Endodermal cell (in vitro differentiated cells): ENCODE results near the gene FGD3. TPM values are rescaled to one million over a fixed set of nuclear protein-coding genes. Genes with fewer than 3 reads are reported as not detected.

Experiments used
- DNase-seq: peaks from one replicate; pipeline ENCODE4 v3.0.0-alpha.2; 2017
- H3K27ac ChIP-seq: 2 replicates; pipeline ENCODE4 v1.5.1; 2013; ENCODE audit warnings: mild to moderate bottlenecking, low read depth, low read length, moderate library complexity
- H3K27me3 ChIP-seq: 2 replicates; pipeline ENCODE4 v1.6.1; 2013; ENCODE audit warnings: mild to moderate bottlenecking, low read length, moderate library complexity; ENCODE audit not compliant: insufficient read depth, control insufficient read depth, poor library complexity, severe bottlenecking
- H3K36me3 ChIP-seq: 2 replicates; pipeline ENCODE4 v1.7.0; 2013; ENCODE audit warnings: mild to moderate bottlenecking, low read length, moderate library complexity; ENCODE audit not compliant: control insufficient read depth, insufficient read depth
- H3K4me1 ChIP-seq: one replicate; pipeline ENCODE4 v1.7.0; 2013; ENCODE audit warnings: low read length; ENCODE audit not compliant: control insufficient read depth, insufficient read depth
- H3K4me3 ChIP-seq: 2 replicates; pipeline ENCODE4 v1.5.1; 2013; ENCODE audit warnings: mild to moderate bottlenecking, low read length, moderate library complexity
- H3K9ac ChIP-seq: 2 replicates; pipeline ENCODE4 v1.6.1; 2013; ENCODE audit warnings: mild to moderate bottlenecking, low read length, moderate library complexity; ENCODE audit not compliant: poor library complexity, severe bottlenecking; ENCODE audit errors: extremely low read depth
- H3K9me3 ChIP-seq: 2 replicates; pipeline ENCODE4 v1.6.1; 2013; ENCODE audit warnings: mild to moderate bottlenecking, low read length, moderate library complexity; ENCODE audit not compliant: control insufficient read depth
- H3K27ac Mint-ChIP-seq: 2 replicates; pipeline ENCODE4 v1.8.0; 2020; ENCODE audit warnings: mixed read lengths
- H3K27me3 Mint-ChIP-seq: 2 replicates; pipeline ENCODE4 v1.8.0; 2021; ENCODE audit warnings: mild to moderate bottlenecking, mixed read lengths; ENCODE audit not compliant: insufficient read depth
- H3K36me3 Mint-ChIP-seq: 2 replicates; pipeline ENCODE4 v1.8.0; 2020; ENCODE audit warnings: low read depth, mixed read lengths
- H3K4me1 Mint-ChIP-seq: 2 replicates; pipeline ENCODE4 v1.8.0; 2020; ENCODE audit warnings: mixed read lengths
- H3K4me3 Mint-ChIP-seq: 2 replicates; pipeline ENCODE4 v1.8.0; 2020; ENCODE audit warnings: mild to moderate bottlenecking, moderate library complexity, mixed read lengths
- H3K9me3 Mint-ChIP-seq: 2 replicates; pipeline ENCODE4 v1.8.0; 2020; ENCODE audit warnings: mild to moderate bottlenecking, mixed read lengths
- WGBS, 2 experiments: methylation state at CpG; one replicate each; pipeline versions ENCODE4 v1.1.5 to v1.1.7; 2013; ENCODE audit warnings: missing lambda C conversion rate in 2 of 2, mixed read lengths in 1 of 2; ENCODE audit not compliant: insufficient coverage in 1 of 2, insufficient read length in 1 of 2; 5-methylcytosine and 5-hydroxymethylcytosine counted together
- total RNA-seq, 2 donors: library from RNA; stranded (reverse); fragmentation: NEBNext Ultra II Directional in 1 of 2; extraction: Animal tissue kit (Norgen Biotek cat#: 25700) in 1 of 2; gene quantifications; 2 replicates in 1 of 2; 3 replicates in 1 of 2; pipeline ENCODE4 v1.2.1, GENCODE V29; 2021
- TF ChIP-seq, protein P1 (sequence below): fragments of 200-600 bp; sonication (generic); conservative IDR thresholded peaks from 2 replicates; pipeline ENCODE4 v1.5.0; 2021; ENCODE audit warnings: antibody characterized with exemption, mild to moderate bottlenecking

Gene FGD3
- total RNA-seq, 2 donors from 2014 or later: 1.4 to 1.9 TPM

DNA sequence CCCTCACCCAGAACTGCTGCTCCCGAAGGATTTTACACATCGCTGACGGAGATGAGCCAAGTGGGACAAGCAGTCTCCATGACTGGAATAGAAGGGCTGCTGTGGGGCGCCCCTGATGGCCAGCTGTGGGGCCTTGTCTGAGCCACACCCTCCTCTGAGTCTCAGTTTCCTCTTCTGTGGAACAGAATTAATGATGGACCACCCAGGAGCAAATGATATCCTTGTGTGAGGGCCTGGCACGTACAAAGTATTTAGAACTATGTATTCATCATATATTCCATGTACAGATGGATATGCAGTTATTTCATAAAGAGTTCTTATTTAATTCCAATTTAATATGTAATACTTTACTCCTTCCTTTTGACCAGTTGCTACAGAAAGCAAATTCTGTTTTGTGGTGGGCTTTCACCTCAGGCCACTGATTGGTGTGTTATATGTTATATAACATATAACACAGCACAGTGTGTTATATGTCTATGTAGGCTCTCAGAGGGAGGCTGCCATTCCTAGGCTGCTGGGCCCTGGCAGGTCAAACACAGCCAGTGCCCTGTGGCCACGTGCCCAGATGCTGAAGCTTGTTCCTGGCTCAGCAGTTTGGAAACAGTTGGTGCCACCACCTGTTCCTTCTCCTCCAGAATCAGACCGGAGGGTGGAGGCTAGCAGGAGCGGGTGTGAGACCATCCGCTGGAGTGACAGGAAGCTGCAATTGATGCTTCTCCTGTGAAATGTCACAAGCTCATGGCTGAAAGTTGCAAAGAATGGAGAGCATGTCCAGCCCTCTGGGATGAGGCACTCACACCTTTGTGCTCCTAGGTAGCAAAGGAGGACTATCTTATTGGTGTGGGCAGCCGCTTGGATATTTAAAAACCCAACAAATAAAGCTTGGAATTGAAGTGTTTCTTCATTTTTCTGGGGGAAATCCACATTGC, 4.4 kb upstream of the FGD3 start:
- Histone ChIP-seq H3K27me3 (no peaks in the 10 kb centered on the region), H3K27ac (no peak overlapping the region), H3K36me3 (no peaks in the 10 kb centered on the region), H3K4me3 (no peak overlapping the region), H3K9ac (no peak overlapping the region), H3K9me3 (peaks cover 19% of the 10 kb centered on the region), H3K4me1 (no peaks in the 10 kb centered on the region)
- H3K4me1 Mint-ChIP-seq: peaks cover 4% of the 10 kb centered on the region
- H3K4me3 Mint-ChIP-seq: no peak overlapping the region
- peaks cover 14% of the 10 kb centered on the region for H3K27me3 Mint-ChIP-seq
- TF ChIP-seq, protein P1, sequence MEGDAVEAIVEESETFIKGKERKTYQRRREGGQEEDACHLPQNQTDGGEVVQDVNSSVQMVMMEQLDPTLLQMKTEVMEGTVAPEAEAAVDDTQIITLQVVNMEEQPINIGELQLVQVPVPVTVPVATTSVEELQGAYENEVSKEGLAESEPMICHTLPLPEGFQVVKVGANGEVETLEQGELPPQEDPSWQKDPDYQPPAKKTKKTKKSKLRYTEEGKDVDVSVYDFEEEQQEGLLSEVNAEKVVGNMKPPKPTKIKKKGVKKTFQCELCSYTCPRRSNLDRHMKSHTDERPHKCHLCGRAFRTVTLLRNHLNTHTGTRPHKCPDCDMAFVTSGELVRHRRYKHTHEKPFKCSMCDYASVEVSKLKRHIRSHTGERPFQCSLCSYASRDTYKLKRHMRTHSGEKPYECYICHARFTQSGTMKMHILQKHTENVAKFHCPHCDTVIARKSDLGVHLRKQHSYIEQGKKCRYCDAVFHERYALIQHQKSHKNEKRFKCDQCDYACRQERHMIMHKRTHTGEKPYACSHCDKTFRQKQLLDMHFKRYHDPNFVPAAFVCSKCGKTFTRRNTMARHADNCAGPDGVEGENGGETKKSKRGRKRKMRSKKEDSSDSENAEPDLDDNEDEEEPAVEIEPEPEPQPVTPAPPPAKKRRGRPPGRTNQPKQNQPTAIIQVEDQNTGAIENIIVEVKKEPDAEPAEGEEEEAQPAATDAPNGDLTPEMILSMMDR: no peak
- peaks cover 6% of the 10 kb centered on the region for H3K36me3 Mint-ChIP-seq
- no peak overlapping the region for H3K27ac Mint-ChIP-seq
- no peak for DNase-seq
- WGBS, 2 experiments: 91 to 94% methylated on average over 8 to 10 of the region's 10 CpGs
- peaks cover 23% of the 10 kb centered on the region for H3K9me3 Mint-ChIP-seq

DNA sequence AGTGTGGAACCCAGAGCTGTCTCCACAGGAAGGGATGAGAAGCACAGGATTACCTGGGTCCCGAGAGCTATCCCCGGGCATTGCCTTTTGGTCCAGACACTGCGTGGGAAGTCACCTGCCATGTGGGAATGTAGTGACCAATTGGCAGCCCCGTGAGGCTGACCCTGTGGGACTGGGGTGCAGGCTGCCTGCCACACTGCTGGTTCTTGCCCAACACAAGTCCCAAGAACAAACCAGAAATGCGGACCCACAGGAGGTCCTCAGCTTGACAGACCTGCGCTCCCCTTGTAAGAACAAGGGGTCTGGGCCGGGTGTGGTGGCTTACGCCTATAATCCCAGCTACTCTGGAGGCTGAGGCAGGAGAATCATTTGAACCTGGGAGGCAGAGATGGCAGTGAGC, 2.4 kb upstream of the FGD3 start:
- TF ChIP-seq, protein P1: no peak
- no peak for DNase-seq
- peaks cover 23% of the 10 kb centered on the region for H3K9me3 Mint-ChIP-seq
- no peak overlapping the region for H3K4me3 ChIP-seq
- no peak overlapping the region for H3K4me3 Mint-ChIP-seq
- H3K9me3 ChIP-seq: peaks cover 19% of the 10 kb centered on the region
- no peaks in the 10 kb centered on the region for H3K4me1 ChIP-seq
- peaks cover 10% of the 10 kb centered on the region for H3K27me3 Mint-ChIP-seq
- no peaks in the 10 kb centered on the region for H3K36me3 ChIP-seq
- 92 to 95% methylated on average over 6 to 8 of the region's 8 CpGs for WGBS, 2 experiments
- no peak overlapping the region for H3K9ac ChIP-seq
- H3K27ac Mint-ChIP-seq: no peak overlapping the region
- peaks cover 5% of the 10 kb centered on the region for H3K4me1 Mint-ChIP-seq
- H3K27ac ChIP-seq: no peak overlapping the region
- no peaks in the 10 kb centered on the region for H3K27me3 ChIP-seq
- H3K36me3 Mint-ChIP-seq: peaks cover 6% of the 10 kb centered on the region

DNA sequence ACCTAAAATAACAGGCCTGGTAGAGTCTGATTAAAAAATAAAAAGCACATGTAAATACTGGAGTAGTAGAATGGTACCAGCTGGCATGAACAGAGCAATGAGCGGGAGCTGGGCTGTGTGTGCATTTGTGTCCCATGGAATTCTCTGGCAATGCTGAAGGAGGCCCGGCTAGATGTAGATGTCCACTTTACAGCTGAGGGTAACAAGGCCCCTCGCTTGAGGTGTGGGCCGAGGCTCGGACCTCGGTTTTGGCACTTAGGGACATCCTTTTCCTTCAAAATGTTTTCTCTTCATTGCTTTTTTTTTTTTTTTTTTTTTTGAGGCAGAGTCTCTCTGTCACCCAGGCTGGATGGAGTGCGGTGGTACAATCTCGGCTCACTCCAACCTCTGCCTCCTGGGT, 1.5 kb upstream of the FGD3 start:
- Histone ChIP-seq H3K27me3 (no peaks in the 10 kb centered on the region), H3K9ac (no peak overlapping the region)

More for the DNA sequence above, 1.5 kb upstream of the FGD3 start:
- no peak overlapping the region for H3K4me3 Mint-ChIP-seq
- no peaks in the 10 kb centered on the region for H3K36me3 ChIP-seq
- H3K9me3 ChIP-seq: peaks cover 19% of the 10 kb centered on the region
- peaks cover 23% of the 10 kb centered on the region for H3K9me3 Mint-ChIP-seq
- H3K4me1 ChIP-seq: no peaks in the 10 kb centered on the region
- peaks cover 5% of the 10 kb centered on the region for H3K4me1 Mint-ChIP-seq
- H3K27ac Mint-ChIP-seq: no peak overlapping the region
- WGBS, 2 experiments: 89 to 90% methylated on average over 2 to 8 of the region's 8 CpGs
- TF ChIP-seq, protein P1: no peak
- peaks cover 13% of the 10 kb centered on the region for H3K27me3 Mint-ChIP-seq
- no peak for DNase-seq
- peaks cover 6% of the 10 kb centered on the region for H3K36me3 Mint-ChIP-seq
- no peak overlapping the region for H3K4me3 ChIP-seq
- no peak overlapping the region for H3K27ac ChIP-seq
